Stimulated activated CD4-positive, alpha-beta T cell treated with anti-CD3 and anti-CD28 coated beads, Interleukin-1b, Interleukin-23, amount 100 ng/mL, for 1 hour (primary cell): ENCODE data around the gene ZNF318.
A peak's percentile ranks its signal among the peaks of the same experiment; 100 is the strongest.
"Not testable (repeated sequence)": the region's sequence is repeated elsewhere in the genome, so short reads cannot be mapped to it uniquely, and the experiment has no call there.

ENCODE experiments used
- DNase-seq, 2 donors: peaks; one replicate each; pipeline ENCODE4 v3.0.0-alpha.2; 2020; ENCODE audit warnings: low read depth in 2 of 2

Gene ZNF318, protein sequence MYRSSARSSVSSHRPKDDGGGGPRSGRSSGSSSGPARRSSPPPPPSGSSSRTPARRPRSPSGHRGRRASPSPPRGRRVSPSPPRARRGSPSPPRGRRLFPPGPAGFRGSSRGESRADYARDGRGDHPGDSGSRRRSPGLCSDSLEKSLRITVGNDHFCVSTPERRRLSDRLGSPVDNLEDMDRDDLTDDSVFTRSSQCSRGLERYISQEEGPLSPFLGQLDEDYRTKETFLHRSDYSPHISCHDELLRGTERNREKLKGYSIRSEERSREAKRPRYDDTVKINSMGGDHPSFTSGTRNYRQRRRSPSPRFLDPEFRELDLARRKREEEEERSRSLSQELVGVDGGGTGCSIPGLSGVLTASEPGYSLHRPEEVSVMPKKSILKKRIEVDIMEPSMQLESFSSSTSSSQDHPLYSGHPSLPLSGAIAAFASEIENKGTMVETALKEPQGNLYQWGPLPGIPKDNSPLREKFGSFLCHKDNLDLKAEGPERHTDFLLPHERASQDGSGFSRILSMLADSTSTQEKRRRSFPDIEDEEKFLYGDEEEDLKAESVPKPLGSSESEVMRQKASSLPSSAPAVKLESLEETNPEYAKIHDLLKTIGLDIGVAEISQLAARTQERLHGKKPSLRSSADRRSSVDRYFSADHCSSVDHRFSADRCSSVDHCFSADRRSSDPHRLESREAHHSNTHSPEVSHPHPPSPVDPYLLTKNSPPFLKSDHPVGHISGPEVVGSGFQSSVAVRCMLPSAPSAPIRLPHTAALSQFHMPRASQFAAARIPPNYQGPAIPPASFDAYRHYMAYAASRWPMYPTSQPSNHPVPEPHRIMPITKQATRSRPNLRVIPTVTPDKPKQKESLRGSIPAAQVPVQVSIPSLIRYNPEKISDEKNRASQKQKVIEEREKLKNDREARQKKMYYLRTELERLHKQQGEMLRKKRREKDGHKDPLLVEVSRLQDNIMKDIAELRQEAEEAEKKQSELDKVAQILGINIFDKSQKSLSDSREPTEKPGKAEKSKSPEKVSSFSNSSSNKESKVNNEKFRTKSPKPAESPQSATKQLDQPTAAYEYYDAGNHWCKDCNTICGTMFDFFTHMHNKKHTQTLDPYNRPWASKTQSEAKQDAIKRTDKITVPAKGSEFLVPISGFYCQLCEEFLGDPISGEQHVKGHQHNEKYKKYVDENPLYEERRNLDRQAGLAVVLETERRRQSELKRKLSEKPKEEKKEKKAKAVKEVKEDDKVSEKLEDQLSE (N-terminal part only)

DNA sequence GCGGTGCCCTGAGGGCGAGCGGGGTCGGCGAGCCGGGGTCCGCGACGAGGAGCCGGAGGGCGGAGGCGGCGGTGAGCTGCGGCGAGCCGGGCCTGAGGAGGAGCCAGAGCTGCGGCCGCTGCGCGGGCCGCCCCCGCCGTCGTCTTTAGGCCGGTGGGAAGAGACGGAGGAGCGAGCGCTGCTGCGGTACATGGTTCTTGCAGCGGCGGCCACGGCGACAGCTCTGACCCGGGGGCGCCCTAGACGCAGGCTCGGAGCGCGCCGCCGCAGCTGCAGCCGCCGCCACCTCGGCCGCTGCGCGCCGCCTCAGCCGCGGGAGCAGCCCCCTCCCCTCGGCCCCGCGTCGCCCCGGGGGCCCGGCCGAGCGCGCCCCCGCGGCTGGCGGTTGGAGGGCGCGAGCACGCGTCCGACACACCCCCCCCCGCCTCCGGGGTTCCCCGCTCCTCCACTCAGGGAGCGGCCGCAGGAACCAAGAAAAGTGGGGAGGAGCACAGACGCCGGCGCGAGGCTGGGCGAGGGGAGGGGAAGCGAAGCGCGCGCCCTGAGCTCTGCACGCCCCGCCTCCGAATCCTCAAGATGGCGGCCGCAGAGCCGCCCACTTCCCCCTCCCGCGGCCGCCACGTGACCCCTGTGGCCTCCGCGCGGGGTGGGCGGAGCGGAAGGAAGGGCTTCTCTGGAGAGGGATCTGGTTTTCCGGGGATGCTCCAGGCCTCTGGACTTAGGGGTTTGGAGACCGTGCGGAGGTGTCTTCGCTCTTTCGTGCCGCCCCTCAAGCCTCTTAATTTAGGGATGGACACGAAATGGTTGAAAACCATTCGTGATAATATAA, at the start of gene ZNF318:
Gene ZNF318 (minus strand): TSS at position 474 of the 829 bp plus-strand sequence. CDS start 282 bp downstream, at position 192.
- peak; percentile 84 for DNase-seq

DNA sequence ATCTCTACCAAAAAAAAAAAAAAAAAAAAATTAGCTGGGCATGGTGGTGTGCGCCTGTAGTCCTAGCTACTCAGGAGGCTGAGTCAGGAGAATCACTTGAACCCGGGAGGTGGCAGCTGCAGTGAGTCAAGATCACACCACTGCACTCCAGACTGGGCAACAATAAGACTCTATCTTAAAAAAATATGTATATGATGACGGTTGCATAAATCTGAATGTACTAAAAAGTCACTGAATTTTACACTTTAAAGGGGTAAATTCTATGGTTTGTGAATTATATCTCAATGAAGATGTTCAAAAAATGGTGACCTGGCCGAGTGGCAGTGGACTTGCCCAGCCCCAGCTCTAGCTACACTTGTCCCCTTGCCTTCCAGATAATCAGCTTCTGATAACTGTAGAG, 47.5 kb upstream of the ZNF318 start:
- no peak for DNase-seq

DNA sequence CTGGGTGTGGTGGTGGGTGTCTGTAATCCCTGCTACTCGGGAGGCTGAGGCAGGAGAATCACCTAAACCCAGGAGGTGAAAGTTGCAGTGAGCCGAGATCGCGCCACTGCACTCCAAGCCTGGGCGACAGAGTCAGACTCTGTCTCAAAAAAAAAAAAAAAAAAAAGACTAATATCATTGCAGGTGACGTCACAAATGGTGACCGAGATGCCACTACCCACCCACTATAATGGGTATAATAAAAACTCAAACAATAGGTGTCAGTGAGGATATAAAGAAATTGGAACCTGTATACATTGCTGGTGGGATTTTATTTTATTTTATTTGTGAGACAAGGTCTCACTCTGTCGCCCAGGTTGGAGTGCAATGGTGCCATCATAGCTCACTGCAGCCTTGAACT, 45.8 kb upstream of the ZNF318 start:
- not testable (repeated sequence) for DNase-seq

DNA sequence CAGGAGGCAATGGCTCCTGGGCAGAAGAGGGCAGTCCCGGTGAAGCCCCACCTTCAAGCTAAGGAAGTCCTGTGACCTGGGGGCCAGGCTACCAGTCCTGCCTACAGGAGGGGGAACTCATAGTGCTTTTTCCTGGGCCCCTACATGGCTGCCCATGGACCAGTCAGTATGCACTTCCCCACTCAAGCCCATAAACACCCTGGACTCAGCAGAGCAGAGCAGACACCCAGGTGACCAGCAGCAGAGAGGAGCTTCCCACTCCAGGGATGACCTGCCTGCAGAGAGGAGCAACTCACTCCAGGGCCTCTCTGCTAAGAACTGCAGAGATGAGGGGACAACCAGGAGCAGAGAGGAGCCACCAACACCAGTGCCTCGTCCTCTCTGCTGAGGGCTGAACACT, 43.6 kb upstream of the ZNF318 start:
- no peak for DNase-seq

DNA sequence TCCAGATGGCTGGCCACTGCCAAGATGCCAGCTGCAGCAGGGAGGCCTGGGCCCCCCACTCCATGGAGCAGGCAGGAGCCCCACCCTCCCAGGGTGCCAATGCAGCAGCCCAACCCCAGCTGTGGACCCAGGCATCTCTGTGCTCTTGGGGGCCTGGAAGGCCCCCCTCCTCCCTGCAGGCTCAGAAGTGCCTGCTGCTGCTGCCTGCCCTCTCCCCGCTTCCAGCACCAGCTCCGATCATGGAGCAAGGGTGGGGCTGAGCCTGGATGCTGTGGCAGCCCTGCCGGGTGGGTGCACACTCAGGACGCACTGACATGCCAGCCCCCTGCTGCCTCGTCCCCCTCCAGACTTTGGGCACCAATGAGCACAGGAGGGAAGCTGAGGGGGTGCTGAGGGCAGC, 43.1 kb upstream of the ZNF318 start:
- no peak for DNase-seq

DNA sequence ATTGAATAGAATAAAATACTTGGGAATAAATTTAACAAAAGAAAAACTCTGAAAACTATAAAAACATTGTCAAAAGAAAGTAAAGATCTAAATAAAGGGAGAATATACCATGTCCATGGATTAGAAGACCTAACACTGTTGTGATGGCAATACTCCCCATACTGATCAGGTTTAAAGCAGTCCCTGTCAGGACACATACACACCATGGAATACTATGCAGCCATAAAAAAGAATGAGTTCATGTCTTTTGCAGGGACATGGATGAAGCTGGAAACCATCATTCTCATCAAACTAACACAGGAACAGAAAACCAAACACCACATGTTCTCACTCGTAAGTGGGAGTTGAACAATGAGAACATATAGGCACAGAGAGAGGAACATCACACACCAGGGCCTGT, 41.3 kb upstream of the ZNF318 start:
- not testable (repeated sequence) for DNase-seq

DNA sequence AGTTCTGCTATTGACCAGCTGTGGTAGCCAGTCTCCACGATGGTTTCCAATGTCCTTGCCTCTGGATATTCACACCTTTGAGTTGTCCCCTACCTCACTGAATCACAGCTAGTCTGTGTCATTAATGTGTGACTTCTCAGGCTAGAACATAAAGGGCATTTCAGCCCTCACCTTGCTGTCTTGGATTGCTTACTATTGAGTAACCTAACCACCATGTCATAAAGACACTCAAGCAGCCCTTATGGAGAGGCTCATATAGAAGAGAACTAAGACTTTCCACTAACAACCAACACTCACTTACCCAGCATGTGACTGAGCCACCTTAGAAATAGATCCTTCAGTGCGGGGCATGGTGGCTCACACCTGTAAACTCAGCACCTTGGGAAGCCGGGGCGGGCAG, 38.8 kb upstream of the ZNF318 start:
- no peak for DNase-seq

DNA sequence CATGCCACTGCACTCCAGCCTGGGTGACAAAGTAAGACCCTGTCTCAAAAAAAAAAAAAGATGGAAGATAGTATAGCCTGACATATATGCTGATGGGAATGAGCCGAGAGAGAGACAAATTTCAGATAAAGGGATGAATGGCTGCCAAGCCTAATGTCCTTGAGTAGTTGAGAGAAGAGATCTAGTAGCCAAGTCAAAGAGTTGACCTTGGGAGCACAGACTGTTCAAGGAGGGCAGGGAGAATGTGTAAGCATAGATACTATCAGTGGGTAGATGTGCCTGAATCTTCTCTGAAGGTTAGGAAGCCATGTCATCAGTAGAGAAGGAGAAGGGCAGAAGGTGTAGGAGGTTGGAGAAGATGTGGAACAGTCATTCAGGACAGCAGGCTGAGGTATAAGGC, 37.8 kb upstream of the ZNF318 start:
- no peak for DNase-seq

DNA sequence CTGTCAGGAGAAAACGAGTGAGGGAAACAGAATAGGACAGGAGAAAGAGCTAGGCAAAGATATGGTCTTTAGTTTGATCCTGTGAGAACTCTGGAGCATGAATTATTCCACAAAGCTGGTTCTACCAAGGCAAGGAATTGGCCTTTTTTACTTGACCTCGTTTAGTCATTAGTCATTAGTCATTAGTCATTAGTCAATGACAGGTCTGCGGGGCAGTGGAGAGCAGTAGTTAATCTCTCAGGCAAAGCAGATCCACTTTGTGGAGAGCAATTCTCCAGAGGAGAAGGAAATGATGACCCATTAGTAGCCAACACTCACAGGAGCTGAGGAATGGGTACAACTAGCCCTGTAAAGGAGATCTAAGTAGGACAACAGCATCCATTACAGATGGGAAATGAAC, 35.9 kb upstream of the ZNF318 start:
- no peak for DNase-seq

DNA sequence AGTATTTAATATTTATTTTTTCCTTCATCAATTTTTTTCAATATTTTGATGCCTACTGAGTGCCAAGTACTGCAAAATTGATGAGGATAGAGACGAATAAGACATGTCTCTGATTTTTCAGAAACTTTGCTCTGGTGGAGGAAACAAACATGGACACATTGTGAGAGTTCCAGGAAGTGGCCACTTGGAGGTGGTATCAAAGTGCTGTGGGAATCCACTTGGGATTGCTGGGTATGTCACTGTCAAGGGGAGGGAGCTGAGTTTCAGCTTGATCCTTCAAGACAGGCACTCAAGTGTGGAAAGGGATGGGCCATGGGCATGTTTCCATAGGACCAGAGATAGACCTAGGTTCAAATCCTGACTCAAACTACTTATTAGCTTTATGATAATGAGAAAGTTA, 33.4 kb upstream of the ZNF318 start:
- DNase-seq, result no peak

DNA sequence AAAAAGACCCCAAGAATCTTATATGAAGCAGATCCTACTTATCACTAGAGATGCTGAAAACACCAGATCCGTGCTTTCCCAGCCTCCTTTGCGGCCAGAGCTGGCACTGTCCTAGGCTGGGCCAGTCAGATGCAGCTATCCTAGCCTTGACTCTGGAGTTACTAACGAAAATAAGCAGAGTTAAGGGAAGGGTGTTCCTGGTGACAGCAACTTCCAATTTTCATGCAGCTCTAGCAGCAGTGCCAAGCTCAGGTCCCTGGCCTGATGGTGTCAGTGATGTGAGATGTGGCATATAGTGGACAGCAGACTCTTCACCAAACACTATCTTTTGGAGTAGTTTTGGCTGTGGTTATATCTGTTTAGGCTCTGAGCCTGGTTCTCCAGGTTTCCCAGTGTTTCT, 32.3 kb upstream of the ZNF318 start:
- DNase-seq, result no peak

DNA sequence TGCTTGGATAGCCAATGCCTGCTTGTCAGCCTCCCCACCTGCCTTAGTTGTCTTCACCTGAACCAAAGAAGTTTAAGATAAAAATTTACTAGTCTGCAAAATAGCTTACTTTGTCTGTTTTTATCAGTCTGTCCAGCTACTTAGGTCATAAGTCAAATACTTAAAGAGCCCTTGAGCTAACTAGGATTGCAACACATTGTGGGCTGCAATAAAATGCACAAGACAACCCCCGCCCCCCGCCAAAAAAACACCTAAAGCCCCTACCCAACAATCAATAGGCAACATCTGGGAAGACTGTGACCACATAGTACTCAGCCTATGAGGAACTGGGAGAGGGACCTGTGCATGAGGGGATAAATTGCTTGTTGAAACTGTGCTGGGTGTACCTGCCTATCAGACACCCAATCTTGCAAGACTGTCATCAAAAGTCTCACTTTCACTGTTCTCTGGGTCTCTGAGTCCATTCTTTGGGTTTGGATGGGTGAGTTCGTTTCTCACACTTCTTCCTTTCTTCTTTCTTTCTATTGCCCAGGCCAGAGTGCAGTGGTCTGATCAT, 30.6 kb upstream of the ZNF318 start:
- DNase-seq, result no peak

DNA sequence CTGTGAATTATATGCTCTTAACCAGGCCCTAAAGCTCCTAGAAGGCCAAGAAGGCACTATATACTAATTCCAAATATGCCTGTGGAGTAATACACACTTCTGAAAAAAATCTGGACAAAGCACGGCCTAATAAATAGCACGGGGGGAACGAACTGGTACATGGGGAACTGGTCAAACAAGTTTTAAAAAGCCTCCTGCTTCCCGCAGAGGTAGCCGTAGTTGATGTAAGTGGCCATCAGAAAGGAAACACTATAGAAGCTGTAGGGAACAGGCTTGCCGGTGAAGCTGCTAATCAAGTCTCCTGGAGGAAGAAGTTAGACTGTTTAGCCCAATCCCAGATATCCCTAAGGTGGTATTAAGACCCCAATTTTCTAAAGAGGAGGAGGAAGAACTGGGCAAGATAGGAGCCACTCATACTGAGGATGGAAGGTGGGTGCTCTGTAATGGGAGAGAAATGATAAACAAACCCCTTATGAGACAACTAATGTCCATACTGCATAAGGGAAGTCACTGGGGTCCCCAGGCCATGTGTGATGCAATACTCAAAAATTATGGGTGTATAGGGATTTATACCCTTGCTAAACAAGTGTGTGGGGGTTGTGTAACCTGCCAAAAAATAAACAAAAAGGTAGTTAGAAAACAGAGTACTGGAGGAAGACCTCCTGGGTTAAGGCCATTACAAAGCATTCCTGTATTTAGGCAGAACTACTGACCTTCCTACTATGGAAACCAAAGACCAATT, 27.1 kb upstream of the ZNF318 start:
- no peak for DNase-seq

DNA sequence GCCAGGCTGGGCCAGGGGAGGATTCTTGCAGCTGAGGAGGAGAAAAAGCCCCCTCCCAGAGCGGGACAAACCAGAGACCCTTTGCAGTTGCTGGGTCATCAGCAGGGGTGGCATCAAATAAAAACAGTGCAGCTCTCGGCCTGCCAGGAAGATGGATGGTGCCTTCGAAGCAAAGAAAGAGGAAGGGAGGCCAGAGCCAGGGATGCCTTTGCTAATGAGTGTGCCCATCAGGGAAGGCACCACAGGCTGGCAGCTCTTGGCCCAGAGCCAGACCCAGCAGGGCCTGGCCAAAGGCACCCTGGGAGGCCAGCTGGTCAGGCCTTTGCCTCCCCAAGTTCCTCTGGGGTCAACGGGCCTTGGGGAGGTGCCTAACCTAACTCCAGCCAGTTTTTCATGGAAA, 26.3 kb upstream of the ZNF318 start:
- no peak for DNase-seq

DNA sequence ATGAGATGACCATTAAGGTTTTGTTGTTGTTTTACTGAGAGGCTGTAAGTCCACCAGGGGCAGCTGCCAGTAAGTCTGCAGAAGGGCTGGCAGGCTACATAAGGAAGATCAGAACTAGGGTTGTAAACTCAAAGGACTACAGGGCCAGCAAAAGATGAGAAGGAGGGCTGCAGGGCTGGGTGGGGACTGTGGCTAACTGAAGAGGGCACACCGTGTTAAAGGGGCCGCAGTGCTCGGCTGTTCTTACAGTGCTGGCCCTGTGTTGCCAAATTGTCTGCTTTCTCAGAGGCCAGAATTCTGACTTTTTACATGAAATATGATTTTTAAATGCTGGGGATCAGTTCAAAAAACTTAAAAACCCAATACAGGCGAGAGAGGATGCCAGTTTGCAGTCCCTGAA, 25.5 kb upstream of the ZNF318 start:
- DNase-seq, result no peak

DNA sequence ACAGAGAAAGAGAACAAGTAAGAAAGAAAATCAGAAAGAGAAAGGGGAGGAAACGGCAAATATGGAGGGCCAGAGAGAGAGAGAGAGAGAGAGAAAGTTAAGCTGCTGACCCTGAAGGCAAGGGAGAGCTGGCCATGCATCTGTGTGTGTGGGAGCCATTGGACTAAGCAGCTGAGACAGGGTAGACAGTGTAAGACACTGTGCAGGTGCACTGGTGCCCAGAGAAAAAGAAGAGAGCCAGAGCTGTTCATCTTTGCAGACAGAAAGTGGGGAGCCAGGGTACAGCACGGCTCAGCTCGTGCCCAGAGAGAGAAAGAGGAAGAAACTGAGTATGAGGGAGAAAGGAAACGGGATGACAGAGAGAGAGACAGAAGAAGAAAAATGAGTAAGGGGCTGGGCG, 24.2 kb upstream of the ZNF318 start:
- no peak for DNase-seq

DNA sequence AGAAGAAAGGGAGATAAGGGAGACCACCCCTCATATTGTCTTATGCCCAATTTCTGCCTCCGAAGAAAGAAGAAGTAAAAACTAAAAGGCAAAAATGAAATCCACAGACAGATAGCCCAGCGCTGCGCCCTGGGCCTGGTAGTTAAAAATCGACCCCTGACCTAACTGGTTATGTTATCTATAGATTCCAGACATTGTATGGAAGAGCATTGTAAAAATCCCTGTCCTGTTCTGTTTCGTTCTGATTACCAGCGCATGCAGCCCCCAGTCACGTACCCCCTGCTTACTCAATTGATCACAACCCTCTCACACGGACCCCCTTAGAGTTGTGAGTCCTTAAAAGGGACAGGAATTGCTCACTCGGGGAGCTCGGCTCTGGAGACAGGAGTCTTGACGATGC, 23.7 kb upstream of the ZNF318 start:
- DNase-seq, result not testable (repeated sequence)

DNA sequence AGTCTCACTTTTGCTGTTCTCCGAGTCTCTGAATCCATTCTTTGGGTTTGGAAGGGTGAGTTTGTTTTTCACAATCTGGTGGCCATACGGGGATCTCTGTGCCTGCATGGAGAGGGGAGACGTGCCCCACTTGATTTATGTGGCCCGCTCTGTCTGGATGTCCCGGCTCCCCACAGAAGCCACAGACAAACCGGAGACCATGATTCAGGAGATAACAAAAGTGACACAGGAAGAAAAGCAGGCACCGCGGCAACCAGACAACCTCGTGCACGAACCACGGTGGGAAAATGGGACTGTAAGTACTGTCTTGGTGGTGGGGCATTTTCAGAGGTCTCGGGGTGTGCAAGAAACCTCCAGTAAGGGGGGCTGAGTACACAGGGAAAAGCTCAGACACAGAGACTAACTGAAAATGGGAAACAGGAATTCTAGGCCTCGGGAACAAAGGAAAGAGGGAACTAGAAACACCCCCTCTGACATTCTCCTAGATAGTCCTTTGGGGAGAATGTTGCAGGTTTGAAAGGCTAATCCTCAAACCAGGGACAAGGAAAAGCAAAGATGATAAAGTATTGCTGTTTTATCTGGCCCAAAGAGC, 22.1 kb upstream of the ZNF318 start:
- no peak for DNase-seq

DNA sequence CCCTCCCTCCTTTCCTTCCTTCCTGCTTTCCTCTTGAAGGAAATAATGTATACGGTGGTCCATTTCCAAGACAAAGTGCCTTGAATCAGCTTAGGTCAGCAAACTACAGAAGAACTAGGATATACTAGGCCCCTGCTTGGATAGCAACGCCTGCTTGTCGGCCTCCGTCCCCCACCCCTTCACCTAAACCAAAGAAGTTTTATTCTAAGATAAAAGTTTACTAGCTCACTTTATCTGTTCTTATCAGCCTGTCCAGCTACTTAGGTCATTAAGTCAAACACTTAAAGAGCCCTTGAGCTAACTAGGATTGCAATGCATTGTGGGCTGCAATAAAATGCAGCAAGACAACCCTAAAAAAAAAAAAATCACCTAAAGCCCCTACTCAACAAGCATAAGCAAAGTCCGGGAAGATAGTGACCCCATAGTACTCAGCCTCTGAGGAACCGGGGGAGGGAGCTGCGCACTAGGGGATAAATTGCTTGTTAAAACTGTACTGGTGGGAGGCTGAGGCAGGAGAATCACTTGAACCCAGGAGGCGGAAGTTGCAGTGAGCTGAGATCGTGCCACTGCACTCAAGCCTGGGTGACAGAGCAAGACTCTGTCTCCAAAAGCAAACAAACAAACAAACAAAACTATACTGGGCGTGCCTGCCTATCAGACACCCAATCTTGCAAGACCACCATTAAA, 21.4 kb upstream of the ZNF318 start:
- not testable (repeated sequence) for DNase-seq
